AG04450 (cell line): ENCODE data around the gene TTLL11. TPM values are rescaled to one million over a fixed set of nuclear protein-coding genes. Genes with fewer than 3 reads are reported as not detected.

Experiments
- CTCF ChIA-PET: fragments of 300-600, 350-600 bp; formaldehyde crosslinking; extraction: SDS; loops from one replicate; lab custom pipeline; 2022; ENCODE audit warnings: antibody characterized with exemption, inconsistent platforms; lab: Charles Lee
- POLR2A ChIA-PET: fragments of 350-600 bp; formaldehyde crosslinking; extraction: SDS; loops from one replicate; lab custom pipeline; 2021; ENCODE audit warnings: antibody characterized with exemption, inconsistent platforms; lab: Yijun Ruan, JAX
- DNase-seq: peaks from one replicate; pipeline ENCODE4 v3.0.0-alpha.2; 2011; ENCODE audit warnings: low read depth, low spot score
- H3K27ac ChIP-seq: one replicate; pipeline ENCODE4 v1.5.1; 2012; ENCODE audit warnings: low read depth, low read length, control low read depth
- H3K27me3 ChIP-seq: one replicate; pipeline ENCODE4 v1.6.0; 2012; ENCODE audit warnings: low read length; ENCODE audit not compliant: control insufficient read depth, insufficient read depth
- H3K4me3 ChIP-seq: 2 replicates; pipeline ENCODE4 v1.5.1; 2011; ENCODE audit warnings: mild to moderate bottlenecking, low read depth, low read length, control low read depth
- H3K9me3 ChIP-seq: 2 replicates; pipeline ENCODE4 v1.5.1; 2012; ENCODE audit warnings: low read length; ENCODE audit not compliant: control insufficient read depth, insufficient read depth
- CTCF ChIP-seq: IDR thresholded peaks from 2 replicates; pipeline ENCODE4 v1.5.1; 2011; ENCODE audit warnings: low read depth, low read length, control low read depth, inconsistent platforms
- polyA plus RNA-seq: library from polyadenylated mRNA; depleted of rRNA; stranded (reverse); fragments of >200 nt; gene quantifications from 2 replicates; pipeline ENCODE4 v1.2.3, GENCODE V29; 2011

The TTLL11 gene
- polyA plus RNA-seq, 1 experiment = 4.6 TPM

- no peaks in the 10 kb centered on the region; the same call in 1 of the 2 replicates for H3K9me3 ChIP-seq
Measured at GRCh38 chr9:122132539-122132938, 39.4 kb upstream of the TTLL11 start.

GRCh38 chr9:122131401-122132001, 38.4 kb upstream of the TTLL11 start:
- POLR2A ChIA-PET = no interaction called here
- H3K27ac ChIP-seq = no peak overlapping the region

More at GRCh38 chr9:122132539-122132938, 39.4 kb upstream of the TTLL11 start:
- CTCF ChIA-PET = interaction anchor here (1.3 to 1.7 kb wide), 4 partner anchors 9 to 217 kb away, joined by 3 to 9 read pairs (median 6); no protein-coding TSS in a partner anchor
- POLR2A ChIA-PET = no interaction called here
- H3K4me3 ChIP-seq = no peak overlapping the region
- DNase-seq = no peak
- no peak overlapping the region for H3K27ac ChIP-seq
- H3K27me3 ChIP-seq = peaks cover 9% of the 10 kb centered on the region
- TF ChIP-seq CTCF = no peak

GRCh38 chr9:122130837-122131236, 37.7 kb upstream of the TTLL11 start:
- H3K4me3 ChIP-seq = no peak overlapping the region
- no peak overlapping the region for H3K27ac ChIP-seq
- POLR2A ChIA-PET = no interaction called here
- H3K9me3 ChIP-seq = no peaks in the 10 kb centered on the region; the same call in 1 of the 2 replicates
- TF ChIP-seq CTCF = no peak
- DNase-seq = no peak
- peaks cover 5% of the 10 kb centered on the region for H3K27me3 ChIP-seq
- CTCF ChIA-PET = interaction anchor here (0.7 kb wide), 1 partner anchor 220 kb away, joined by 5 read pairs; no protein-coding TSS in a partner anchor

More at GRCh38 chr9:122131401-122132001, 38.4 kb upstream of the TTLL11 start:
- no peak for TF ChIP-seq CTCF
- no peak for DNase-seq
- Histone ChIP-seq H3K9me3 (no peaks in the 10 kb centered on the region; the same call in 1 of the 2 replicates), H3K27me3 (peaks cover 5% of the 10 kb centered on the region), H3K4me3 (no peak overlapping the region)
- CTCF ChIA-PET = interaction anchor here (0.7 to 1.3 kb wide), 2 partner anchors 13 to 219 kb away, joined by 5 read pairs; no protein-coding TSS in a partner anchor

- H3K27me3 ChIP-seq = peaks cover 5% of the 10 kb centered on the region
- no peak overlapping the region for H3K27ac ChIP-seq
- no peak for DNase-seq
- no peaks in the 10 kb centered on the region; the same call in 1 of the 2 replicates for H3K9me3 ChIP-seq
- ChIA-PET POLR2A (no interaction called here), CTCF (no interaction called here)
- H3K4me3 ChIP-seq = no peak overlapping the region
- no peak for TF ChIP-seq CTCF
Measured at GRCh38 chr9:122129969-122130368, 36.9 kb upstream of the TTLL11 start.

- ChIA-PET CTCF (interaction anchor here (1.7 kb wide), 1 partner anchor 30 kb away, joined by 5 read pairs; no protein-coding TSS in a partner anchor), POLR2A (no interaction called here)
- TF ChIP-seq CTCF = no peak
- Histone ChIP-seq H3K27me3 (peaks cover 5% of the 10 kb centered on the region), H3K4me3 (no peak overlapping the region), H3K27ac (no peak overlapping the region), H3K9me3 (no peaks in the 10 kb centered on the region; the same call in 1 of the 2 replicates)
- DNase-seq = no peak
Measured at GRCh38 chr9:122128969-122129343, 35.8 kb upstream of the TTLL11 start.
